GM21528 (cell line): ENCODE results near the gene HIPK2.

ENCODE experiments used
- ATAC-seq: cut with Tn5 transposase; IDR thresholded peaks from one replicate; pipeline ENCODE4 v1.9.1; 2021; ENCODE audit warnings: mild to moderate bottlenecking, moderate library complexity; ENCODE audit not compliant: unreplicated experiment, low FRiP score

HIPK2 gene

GRCh38 chr7:139718141-139718540 lies 59.7 kb downstream of the HIPK2 start:
- ATAC-seq, result no peak

GRCh38 chr7:139716156-139716942 lies 61.4 kb downstream of the HIPK2 start:
- ATAC-seq, result no peak

GRCh38 chr7:139715194-139715815 lies 62.5 kb downstream of the HIPK2 start:
- ATAC-seq, result no peak

- ATAC-seq, result peak; percentile 91
Observed at GRCh38 chr7:139714163-139714901, 63.5 kb downstream of the HIPK2 start.

GRCh38 chr7:139713526-139714162 lies 64.2 kb downstream of the HIPK2 start:
- no peak for ATAC-seq

- ATAC-seq, result no peak
Observed at GRCh38 chr7:139713061-139713460, 64.7 kb downstream of the HIPK2 start.

GRCh38 chr7:139711991-139712743 lies 65.6 kb downstream of the HIPK2 start:
- ATAC-seq, result no peak

- ATAC-seq, result no peak
Observed at GRCh38 chr7:139710036-139710435, 67.8 kb downstream of the HIPK2 start.

GRCh38 chr7:139709485-139709884 lies 68.3 kb downstream of the HIPK2 start:
- no peak for ATAC-seq

- ATAC-seq, result no peak
Observed at GRCh38 chr7:139708541-139708940, 69.3 kb downstream of the HIPK2 start.

- ATAC-seq, result no peak
Observed at GRCh38 chr7:139706837-139707236, 71.0 kb downstream of the HIPK2 start.

- no peak for ATAC-seq
Observed at GRCh38 chr7:139704308-139704879, 73.4 kb downstream of the HIPK2 start.

GRCh38 chr7:139703487-139704307 lies 74.1 kb downstream of the HIPK2 start:
- no peak for ATAC-seq

GRCh38 chr7:139702811-139703486 lies 74.8 kb downstream of the HIPK2 start:
- ATAC-seq, result no peak

- ATAC-seq, result no peak
Observed at GRCh38 chr7:139702313-139702731, 75.5 kb downstream of the HIPK2 start.

GRCh38 chr7:139701908-139702307 lies 75.9 kb downstream of the HIPK2 start:
- no peak for ATAC-seq

GRCh38 chr7:139700505-139701235 lies 77.1 kb downstream of the HIPK2 start:
- ATAC-seq, result no peak
